SIG-M5 (cell line): Measurements from ENCODE around the gene ABCG1.

Experiments
- DNase-seq: peaks from one replicate; lab custom pipeline; 2025; lab: John Stamatoyannopoulos, UW

Gene ABCG1

DNA sequence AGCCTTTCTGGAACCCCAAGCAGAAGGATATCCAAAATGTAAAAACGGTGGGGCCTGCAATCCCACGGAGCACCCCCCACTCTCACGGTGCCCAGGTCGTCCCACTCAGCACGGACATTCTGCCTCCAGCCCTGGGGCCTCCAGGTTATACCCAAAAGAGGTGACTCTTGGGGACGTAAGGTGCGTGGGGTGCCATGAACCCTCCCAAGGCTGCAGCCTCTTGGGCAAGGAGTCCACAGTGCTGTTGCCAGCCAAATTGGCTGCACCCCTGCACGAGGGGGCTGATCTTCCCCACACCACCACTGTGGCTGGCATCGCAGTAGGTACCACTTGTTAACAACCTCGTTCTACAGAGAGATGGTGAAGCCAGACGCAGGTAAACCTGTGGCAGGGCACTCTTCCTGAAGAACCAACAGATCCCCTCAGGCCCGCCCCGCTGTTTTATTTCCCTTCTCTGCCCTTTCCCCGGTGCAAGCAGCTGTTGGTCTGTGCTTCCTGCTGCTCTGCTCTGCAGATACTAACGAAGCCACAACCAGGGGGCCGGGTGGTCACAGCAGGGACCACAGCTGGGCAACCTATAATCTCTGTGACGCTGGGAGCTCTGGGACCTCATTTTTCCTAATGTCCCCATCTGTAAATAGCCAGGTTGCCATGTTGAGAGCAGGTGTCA lies 87.6 kb downstream of the ABCG1 start:
- no peak for DNase-seq

GRCh38 chr21:42307106-42307505 lies 88.2 kb downstream of the ABCG1 start:
- DNase-seq = no peak

- no peak for DNase-seq
Observed at GRCh38 chr21:42308161-42308913, 89.4 kb downstream of the ABCG1 start.

DNA sequence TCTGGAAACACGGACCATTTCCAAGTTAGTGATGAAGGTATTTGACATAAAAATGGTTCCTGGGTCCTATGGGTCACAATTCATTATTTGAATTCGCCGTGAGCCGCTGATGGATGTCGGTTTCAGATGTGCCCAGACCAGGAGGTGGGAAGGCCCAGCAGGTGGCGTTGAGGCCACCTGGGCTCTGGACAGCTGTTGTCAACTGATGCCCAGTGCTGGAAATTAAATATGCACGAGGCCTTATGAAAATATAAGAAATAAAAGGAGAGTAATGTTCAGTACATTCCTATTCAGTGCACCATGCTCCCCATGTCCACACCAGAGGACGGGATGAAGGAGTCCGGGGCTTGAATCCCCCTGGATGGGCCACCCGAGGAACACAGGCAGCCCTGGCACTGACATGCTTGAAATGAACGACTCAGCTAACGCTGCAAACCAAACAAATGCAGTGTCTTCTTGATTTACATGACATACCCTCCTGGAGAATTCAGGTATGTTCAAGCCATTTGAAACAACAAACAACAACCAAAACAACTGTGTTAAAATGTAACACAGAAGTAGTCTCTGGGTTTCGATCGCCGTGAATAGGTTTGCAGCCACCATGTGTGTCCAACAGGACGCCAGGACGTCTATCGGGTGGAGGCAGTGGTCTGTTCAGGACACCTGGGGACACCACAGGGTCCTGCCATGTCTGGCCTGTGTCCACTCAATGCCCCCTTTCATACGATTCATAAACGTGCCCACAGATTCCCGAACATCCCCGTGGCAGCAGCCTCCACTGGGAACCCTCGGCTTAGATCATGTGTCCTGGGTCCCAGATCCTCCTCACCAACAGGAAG lies 90.2 kb downstream of the ABCG1 start:
- no peak for DNase-seq

- DNase-seq = no peak
Observed at GRCh38 chr21:42309753-42310213, 90.8 kb downstream of the ABCG1 start.

GRCh38 chr21:42310411-42311001 lies 91.6 kb downstream of the ABCG1 start:
- DNase-seq = no peak

DNA sequence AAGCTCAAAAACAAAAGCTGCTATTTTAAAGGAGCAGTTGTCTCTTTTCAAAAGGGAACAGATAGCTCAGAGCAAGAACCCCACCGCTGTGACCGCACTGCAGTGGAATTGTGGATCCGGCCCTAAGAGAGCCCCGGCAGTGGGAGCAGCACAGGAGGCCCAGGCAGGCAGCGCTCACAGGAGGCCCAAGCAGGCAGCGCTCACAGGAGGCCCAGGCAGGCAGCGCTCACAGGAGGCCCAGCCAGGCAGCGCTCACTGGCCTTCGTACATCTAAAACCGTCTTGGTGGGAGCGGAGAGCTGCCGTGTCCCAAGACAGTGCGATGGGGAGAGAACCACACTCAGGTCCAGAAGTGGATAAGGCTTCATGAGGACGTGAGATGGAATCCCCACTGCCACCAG lies 92.2 kb downstream of the ABCG1 start:
- no peak for DNase-seq

GRCh38 chr21:42311816-42312625 lies 93.1 kb downstream of the ABCG1 start:
- no peak for DNase-seq

DNA sequence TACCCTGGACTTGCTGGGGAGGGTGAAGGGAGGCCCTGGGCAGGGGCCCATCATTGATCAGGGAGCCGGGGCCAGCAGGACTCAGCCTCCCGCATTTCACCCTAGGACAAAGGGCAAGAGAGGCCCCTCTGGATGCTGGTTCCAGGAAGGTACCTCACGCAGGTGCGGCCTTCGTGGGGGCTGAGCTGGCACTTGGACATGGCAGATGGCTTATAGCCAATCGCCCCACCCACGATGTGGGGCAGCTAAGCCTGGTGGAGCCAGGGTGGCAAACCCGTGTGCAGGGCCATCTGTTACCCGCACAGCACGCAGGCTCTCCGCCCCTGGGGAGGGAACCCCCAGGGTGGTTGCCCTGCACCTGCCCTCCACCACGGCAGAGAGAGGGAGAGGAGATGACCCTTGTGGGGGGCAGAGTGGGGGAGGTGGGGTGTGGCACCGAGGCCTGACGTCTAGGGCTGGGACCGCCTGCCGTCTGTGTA lies 93.7 kb downstream of the ABCG1 start:
- DNase-seq = no peak

GRCh38 chr21:42313501-42313969 lies 94.6 kb downstream of the ABCG1 start:
- no peak for DNase-seq

- DNase-seq = no peak
Observed at GRCh38 chr21:42314616-42315295, 95.8 kb downstream of the ABCG1 start.

GRCh38 chr21:42315296-42315891 lies 96.5 kb downstream of the ABCG1 start, which contains the start of gene TFF3:
TFF3 (minus strand) TSS chr21:42315409; CDS start chr21:42315374, 35 bp downstream.
- no peak for DNase-seq

DNA sequence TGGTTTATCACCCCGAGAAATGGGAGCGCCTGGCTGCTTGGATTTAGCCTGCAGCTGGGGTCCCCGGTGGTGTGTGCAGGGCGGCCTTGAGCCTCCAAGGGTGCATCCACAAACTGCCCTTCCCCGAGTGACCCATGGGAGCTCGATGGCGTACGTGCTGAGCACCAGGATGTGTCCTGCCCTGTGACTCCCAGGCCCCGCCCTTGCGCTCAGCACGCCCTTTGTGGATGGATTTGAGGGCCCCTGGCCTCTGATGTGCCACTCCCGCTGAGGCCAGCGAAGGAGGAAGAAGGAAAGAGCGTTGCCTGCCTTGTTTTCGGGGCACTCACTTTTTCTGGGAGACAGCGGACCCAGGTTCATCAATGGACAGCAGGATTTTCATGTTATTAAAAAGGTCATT lies 98.0 kb downstream of the ABCG1 start:
- DNase-seq = no peak

GRCh38 chr21:42317341-42317741 lies 98.4 kb downstream of the ABCG1 start:
- no peak for DNase-seq

- no peak for DNase-seq
Observed at GRCh38 chr21:42317826-42318746, 99.1 kb downstream of the ABCG1 start.

DNA sequence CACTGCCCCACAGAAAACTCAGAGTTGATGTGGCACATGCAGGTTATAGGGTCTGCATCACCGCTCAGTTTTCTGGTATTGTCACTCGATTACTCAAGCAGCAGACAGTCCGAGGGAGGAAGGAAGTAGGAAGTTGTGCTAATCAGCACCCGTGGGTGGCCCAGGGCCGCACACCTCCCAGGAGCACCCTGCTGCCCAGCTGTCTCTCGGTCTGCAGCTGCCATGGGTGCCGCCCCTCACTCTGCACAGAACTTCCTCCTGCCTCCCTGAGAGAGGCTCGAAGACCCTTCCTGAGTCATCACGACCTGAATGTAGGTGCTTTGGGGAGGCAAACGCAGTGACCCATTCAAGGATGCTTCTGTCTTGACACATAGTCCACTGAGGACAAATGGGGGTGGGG lies 100.4 kb downstream of the ABCG1 start:
- no peak for DNase-seq

GRCh38 chr21:42319851-42320572 lies 101.1 kb downstream of the ABCG1 start:
- DNase-seq = no peak

DNA sequence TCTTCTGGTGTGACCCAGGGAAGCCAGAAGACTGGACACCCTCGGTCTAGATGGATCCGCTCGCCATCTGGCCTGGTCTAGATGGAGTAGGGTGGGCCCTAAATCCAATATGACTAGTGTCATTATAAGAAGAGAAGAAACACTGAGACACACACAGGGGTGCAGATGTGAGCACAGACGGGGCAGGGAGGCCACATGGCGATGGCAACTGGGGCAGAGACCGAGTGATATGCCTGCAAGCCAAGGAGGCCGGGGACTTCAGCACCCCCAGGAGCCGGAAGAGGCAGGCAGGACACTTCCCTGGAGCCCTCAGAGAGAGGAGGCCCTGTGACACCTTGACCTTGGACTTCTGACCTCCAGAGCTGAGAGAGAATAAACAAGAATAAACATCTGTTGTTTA lies 101.9 kb downstream of the ABCG1 start:
- DNase-seq = no peak
